HuH-7.5 (cell line): ENCODE results near the gene PANK3.
A peak's percentile ranks its signal among the peaks of the same experiment; 100 is the strongest.
"Not testable (repeated sequence)": the region's sequence is repeated elsewhere in the genome, so short reads cannot be mapped to it uniquely, and the experiment has no call there.

ENCODE experiments used
- DNase-seq: peaks from one replicate; pipeline ENCODE4 v3.0.0; 2011; ENCODE audit warnings: low spot score

PANK3 gene

GRCh38 chr5:168552146-168552545 is 27.0 kb downstream of the PANK3 start:
- DNase-seq: no peak

DNA sequence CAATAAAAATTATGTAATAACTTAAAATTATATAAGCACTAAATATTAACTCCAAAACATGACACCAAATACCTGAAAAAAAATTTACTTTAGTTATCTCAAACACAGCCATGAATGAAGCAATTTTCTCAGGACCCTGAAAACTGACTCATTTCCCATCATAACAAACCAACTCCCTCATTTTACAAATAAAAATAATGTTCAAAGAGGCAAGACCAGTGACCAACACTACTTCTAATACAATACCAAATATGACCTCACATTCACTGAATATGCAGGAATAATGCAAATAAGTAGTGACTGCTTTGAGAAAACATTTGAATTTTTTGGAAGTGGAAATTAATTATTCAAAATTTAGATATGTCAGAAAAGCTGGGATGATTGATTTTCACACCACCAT is 28.5 kb downstream of the PANK3 start:
- no peak for DNase-seq

DNA sequence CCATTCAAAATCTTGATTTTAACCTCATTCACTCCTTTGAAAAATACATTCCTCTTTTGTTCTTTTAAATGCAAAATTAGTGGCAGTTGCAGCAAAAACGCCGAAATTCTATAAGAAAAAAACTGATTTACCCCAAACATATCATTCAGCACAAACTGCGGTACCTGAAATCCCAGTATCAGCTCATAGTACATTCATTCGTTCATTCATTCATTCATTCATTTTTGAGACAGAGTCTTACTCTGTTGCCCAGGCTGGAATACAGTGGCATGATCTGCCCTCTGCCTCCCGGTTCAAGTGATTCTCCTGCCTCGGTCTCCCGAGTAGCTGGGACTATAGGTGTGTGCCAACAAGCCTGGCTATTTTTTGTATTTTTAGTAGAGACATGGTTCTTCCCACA is 29.6 kb downstream of the PANK3 start:
- DNase-seq: no peak

GRCh38 chr5:168537176-168537575 is 42.0 kb downstream of the PANK3 start:
- no peak for DNase-seq

DNA sequence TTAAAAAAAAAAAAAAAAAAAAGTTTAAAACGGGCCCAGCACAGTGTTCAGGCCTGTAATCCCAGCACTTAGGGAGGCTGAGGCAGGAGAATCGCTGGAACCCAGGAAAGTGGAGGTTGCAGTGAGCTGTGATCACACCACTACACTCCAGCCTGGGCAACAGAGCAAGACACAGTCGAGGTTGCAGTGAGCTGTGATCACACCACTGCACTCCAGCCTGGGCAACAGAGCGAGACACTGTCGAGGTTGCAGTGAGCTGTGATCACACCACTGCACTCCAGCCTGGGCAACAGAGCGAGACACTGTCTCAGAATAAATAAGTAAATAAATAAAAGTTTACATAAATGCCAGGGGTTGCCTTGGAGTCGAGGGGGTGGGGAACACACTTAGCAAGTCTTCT is 44.8 kb downstream of the PANK3 start:
- DNase-seq: not testable (repeated sequence)

DNA sequence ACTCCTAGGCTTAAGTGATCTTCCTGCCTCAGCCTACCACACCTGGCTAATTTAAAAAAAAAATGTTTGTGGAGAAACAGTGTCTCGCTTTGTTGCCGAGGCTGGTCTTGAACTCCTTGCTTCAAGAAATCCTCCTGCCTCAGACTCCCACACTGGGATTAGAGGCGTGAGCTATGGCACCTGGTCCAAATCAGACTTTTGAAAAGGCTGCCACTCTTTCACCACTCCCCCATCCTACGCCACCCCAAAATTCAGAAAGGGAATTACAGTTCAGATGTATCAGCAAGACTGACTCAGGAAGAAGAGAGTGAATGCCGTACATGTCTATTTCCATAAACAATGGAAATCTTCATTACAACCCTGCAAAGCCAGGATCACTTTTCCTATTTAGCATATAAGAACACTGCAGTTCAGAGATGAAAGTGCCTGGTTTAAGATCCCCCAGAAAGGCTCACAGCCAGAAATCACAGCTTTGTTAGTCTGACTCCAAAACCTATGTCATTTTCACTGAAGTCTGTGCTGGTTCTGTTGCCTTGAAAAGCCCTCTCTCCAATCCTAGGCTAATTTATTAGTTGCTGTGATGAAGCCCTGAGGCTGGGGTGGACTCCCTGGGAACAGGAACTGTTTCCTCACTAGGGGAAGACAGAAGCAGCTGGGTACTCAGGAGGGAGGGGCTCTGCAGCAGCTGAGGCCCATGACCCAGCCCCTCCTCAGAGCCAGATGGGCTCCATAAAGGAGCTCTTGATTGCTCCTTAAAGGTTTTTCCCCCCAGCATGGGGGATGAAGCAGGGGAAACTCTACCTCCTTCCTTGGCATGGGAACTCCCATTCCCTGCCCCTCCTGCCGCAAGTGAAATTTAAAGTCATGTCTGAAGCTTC is 46.9 kb downstream of the PANK3 start:
- no peak for DNase-seq

DNA sequence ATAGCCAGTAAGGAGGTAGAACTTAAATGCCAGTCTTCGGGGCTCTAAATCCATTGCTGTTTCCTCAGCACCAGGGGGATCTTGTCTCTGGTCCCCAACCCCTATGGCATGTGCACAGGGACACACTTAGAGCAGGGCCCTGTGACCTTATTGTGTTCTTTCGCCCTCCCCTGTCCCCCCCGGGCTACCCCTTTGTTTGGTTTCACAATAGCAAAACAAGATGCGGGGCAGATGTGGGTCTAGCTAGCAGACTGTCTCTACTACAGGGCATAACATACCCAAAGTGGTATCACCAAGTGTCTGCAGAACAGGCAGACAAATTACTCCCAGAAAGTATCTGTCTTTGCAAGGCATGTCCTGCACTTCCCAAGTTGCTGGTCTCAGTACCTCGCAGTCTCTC is 48.0 kb downstream of the PANK3 start:
- no peak for DNase-seq

- DNase-seq: no peak
Measured at GRCh38 chr5:168530621-168531150, 48.5 kb downstream of the PANK3 start.

DNA sequence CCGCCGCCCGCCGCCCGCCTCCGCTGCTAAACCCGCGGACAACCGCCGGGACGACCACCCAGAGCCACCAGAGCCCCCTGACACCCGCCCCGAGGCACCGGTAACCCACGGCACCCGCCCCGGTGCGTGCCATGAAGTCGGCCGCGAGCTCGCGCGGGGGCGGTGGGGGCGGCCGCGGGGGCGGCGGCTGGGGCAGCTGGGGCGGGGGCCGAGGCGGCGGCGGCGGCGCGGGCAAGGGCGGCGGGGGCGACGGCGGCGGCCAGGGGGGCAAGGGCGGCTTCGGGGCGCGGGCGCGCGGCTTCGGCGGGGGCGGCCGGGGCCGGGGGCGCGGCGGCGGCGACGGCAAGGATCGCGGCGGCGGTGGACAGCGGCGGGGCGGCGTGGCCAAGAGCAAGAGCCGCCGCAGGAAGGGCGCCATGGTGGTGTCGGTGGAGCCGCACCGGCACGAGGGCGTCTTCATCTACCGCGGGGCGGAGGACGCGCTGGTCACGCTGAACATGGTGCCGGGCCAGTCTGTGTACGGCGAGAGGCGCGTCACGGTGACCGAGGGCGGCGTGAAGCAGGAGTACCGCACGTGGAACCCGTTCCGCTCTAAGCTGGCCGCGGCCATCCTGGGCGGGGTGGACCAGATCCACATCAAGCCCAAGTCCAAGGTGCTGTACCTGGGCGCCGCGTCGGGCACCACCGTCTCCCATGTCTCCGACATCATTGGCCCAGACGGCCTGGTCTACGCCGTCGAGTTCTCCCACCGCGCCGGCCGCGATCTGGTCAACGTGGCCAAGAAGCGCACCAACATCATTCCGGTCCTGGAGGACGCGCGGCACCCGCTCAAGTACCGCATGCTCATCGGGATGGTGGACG is 49.6 kb downstream of the PANK3 start:
- DNase-seq: no peak

GRCh38 chr5:168528521-168529373 is 50.4 kb downstream of the PANK3 start, which contains the start of gene FBLL1:
Gene FBLL1, plus strand, starts transcription at chr5:168529305. Its CDS starts 200 bp downstream, at chr5:168529505.
- DNase-seq: no peak

DNA sequence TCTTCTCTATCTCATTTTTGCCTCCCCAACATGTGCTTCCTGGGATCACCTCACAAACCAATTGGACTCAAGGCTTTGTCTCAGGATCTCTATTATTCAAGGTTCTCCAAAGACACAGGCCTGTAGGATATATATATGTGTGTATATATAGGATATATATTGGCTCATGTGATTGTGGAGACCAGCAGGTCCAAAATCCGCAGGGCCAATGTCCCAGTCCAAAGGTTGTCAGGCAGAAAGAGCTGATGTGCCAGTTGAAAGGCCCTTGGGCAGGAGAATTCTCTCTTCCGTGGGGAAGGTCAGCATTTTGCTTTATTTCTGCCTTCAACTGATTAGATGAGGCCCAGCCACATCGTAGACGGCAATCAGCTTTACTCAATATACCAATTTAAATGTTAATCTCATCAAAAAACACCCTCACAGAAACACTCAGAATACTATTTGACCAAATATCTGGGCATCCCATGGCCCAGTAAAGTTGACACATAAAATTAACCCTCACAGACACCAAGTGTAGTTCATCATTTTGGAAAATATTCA is 51.3 kb downstream of the PANK3 start:
- no peak for DNase-seq

DNA sequence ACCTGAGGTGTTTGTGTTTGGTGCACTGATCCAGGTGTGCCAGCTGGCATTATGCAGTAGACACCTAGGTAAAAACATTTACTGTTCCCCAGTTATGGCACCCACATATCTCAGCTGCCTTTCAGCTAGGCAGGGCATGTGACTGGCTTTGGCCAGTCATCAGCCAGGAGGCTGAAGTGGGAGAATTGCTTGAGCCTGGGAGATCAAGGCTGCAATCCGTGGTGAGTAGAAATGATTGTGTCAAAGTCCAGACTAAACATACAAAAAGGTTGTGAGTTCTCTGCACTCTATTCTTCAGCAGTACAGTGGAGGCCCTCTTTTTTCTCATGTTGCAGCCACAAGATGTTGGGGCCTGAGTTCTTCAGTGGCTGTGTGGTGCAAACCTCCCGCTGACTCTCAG is 53.3 kb downstream of the PANK3 start:
- DNase-seq: peak; percentile 37

- DNase-seq: no peak
Measured at GRCh38 chr5:168513861-168514428, 65.2 kb downstream of the PANK3 start.

DNA sequence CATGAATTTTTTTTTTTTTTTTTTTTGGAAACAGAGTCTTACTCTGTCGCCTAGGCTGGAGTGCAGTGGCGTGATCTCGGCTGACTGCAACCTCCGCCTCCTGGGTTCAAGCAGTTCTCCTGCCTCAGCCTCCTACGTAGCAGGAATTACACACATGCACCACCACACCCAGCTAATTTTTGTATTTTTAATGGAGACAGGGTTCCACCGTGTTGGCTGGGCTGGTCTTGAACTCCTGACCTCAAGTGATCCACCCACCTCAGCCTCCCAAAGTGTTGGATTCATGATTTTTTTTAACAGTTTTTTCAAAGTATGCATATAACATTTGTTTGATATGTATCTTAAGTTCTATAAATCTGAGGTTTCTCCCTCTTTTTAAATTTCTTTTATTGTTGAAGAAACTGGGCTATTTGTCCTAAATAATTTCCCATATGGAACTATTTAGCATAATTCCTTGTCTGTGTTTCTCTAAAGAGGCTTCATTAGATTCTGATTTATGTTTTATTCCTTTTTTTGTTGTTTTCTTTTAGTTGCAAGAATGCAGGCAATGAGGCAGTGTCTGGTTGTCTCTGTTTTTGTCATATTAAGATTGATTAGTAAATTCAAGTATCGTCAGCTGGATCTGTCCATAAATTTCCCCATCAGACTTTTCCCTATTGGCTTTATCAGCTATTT is 76.5 kb downstream of the PANK3 start:
- DNase-seq: no peak
